Measurements from ENCODE around the gene TGM3.

- no peak for TF ChIP-seq ZNF512 (CRISPR knock-in tag; IDR thresholded peaks at IDR 0.05; ENCODE audit: borderline replicate concordance)
- no peak for TF ChIP-seq ZBTB21 (CRISPR knock-in tag; IDR thresholded peaks at IDR 0.05; ENCODE audit: borderline replicate concordance)
- no peak for TF ChIP-seq CTCF (IDR thresholded peaks at IDR 0.05)
- no peak for TF ChIP-seq CREB1 (CRISPR knock-in tag; IDR thresholded peaks at IDR 0.05)
- no peak for TF ChIP-seq ZBTB43 (CRISPR knock-in tag; IDR thresholded peaks at IDR 0.05)
- no peak for TF ChIP-seq FOXP1 (CRISPR knock-in tag; IDR thresholded peaks at IDR 0.05; ENCODE audit: borderline replicate concordance)
- TF ChIP-seq FOXP4 (CRISPR knock-in tag; IDR thresholded peaks at IDR 0.05): no peak
- no peak for TF ChIP-seq ZNF138 (CRISPR knock-in tag; conservative IDR thresholded peaks at IDR 0.05)
- no peak for TF ChIP-seq STAT6 (CRISPR knock-in tag; conservative IDR thresholded peaks at IDR 0.05; ENCODE audit: low read depth)
- no peak for TF ChIP-seq ZNF317 (CRISPR knock-in tag; IDR thresholded peaks at IDR 0.05; ENCODE audit: borderline replicate concordance, low read depth)
- TF ChIP-seq PREB (CRISPR knock-in tag; IDR thresholded peaks at IDR 0.05; ENCODE audit: borderline replicate concordance): no peak
- no peak for TF ChIP-seq EMX1 (CRISPR knock-in tag; IDR thresholded peaks at IDR 0.05)
- TF ChIP-seq E2F4 (CRISPR knock-in tag; IDR thresholded peaks at IDR 0.05; ENCODE audit: borderline replicate concordance, low read depth): no peak
- no peak for TF ChIP-seq ZNF121 (CRISPR knock-in tag; IDR thresholded peaks at IDR 0.05)
Observed at GRCh38 chr20:2379511-2380229, 83.9 kb downstream of the TGM3 start.
